Measurements from ENCODE around the gene TMC8. TPM values are rescaled to one million over a fixed set of nuclear protein-coding genes. Genes with fewer than 3 reads are reported as not detected.

TMC8 gene
- polyA plus RNA-seq, 2 of the 4 experiments (the other 2 are of a cell fraction) = 0.14 to 0.26 TPM

- Histone ChIP-seq H3K4me1 (peaks cover 7% of the 10 kb centered on the region), H3K27ac (no peak overlapping the region), H3K4me3 (no peak overlapping the region), H3K9me3 (no peaks in the 10 kb centered on the region), H3K4me2 (no peak overlapping the region)
- POLR2A ChIA-PET = no interaction called here
- WGBS (ENCODE audit: missing lambda C conversion rate) = 88% methylated on average over 9 of the region's 9 CpGs
- TF ChIP-seq KDM5A (IDR thresholded peaks at IDR 0.05) (no peak), CHD4 (IDR thresholded peaks at IDR 0.05; ENCODE audit: borderline replicate concordance) (no peak)
- TF ChIP-seq, protein P1, sequence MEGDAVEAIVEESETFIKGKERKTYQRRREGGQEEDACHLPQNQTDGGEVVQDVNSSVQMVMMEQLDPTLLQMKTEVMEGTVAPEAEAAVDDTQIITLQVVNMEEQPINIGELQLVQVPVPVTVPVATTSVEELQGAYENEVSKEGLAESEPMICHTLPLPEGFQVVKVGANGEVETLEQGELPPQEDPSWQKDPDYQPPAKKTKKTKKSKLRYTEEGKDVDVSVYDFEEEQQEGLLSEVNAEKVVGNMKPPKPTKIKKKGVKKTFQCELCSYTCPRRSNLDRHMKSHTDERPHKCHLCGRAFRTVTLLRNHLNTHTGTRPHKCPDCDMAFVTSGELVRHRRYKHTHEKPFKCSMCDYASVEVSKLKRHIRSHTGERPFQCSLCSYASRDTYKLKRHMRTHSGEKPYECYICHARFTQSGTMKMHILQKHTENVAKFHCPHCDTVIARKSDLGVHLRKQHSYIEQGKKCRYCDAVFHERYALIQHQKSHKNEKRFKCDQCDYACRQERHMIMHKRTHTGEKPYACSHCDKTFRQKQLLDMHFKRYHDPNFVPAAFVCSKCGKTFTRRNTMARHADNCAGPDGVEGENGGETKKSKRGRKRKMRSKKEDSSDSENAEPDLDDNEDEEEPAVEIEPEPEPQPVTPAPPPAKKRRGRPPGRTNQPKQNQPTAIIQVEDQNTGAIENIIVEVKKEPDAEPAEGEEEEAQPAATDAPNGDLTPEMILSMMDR (IDR thresholded peaks at IDR 0.05) = no peak
- no peak for ATAC-seq
- no peak for FAIRE-seq
- CTCF ChIA-PET = interaction anchor here (1.5 to 24.0 kb wide), 5 partner anchors 9 to 42 kb away, joined by 3 to 295 read pairs (median 164); partner anchors contain the start of genes SYNGR2, TMC6 and TMC8
- no peak for DNase-seq (ENCODE audit: low read depth in 1 of 2, low spot score in 1 of 2)
These were observed 2.2 kb downstream of the TMC8 start for GRCh38 chr17:78132767-78133178.

GRCh38 chr17:78133179-78133951 lies 2.8 kb downstream of the TMC8 start:
- WGBS (ENCODE audit: missing lambda C conversion rate) = 91% methylated on average over 30 of the region's 30 CpGs
- H3K27ac ChIP-seq = no peak overlapping the region
- peak in 1 of 2 experiments; percentile 1; a peak in 2 of 6 replicates for ATAC-seq
- TF ChIP-seq GATA3 (IDR thresholded peaks at IDR 0.05; ENCODE audit: borderline replicate concordance) (no peak), POLR2AphosphoS2 (conservative IDR thresholded peaks at IDR 0.05; ENCODE audit: low read length) (no peak), HEYL (CRISPR knock-in tag; IDR thresholded peaks at IDR 0.05) (no peak), HDAC2 (IDR thresholded peaks at IDR 0.05) (no peak), NFE2L2 (conservative IDR thresholded peaks at IDR 0.05; ENCODE audit: low read length) (no peak), KDM1A (IDR thresholded peaks at IDR 0.05; ENCODE audit: low read depth) (no peak), ZC3H11A (IDR thresholded peaks at IDR 0.05) (no peak), JUNB (IDR thresholded peaks at IDR 0.05) (no peak), REST (IDR thresholded peaks at IDR 0.05) (no peak), CBX8 (IDR thresholded peaks at IDR 0.05) (no peak), EHMT2 (IDR thresholded peaks at IDR 0.05; ENCODE audit: low read depth) (no peak), HES2 (IDR thresholded peaks at IDR 0.05) (no peak), ZFP36 (IDR thresholded peaks at IDR 0.05; ENCODE audit: borderline replicate concordance, partially characterized antibody) (no peak)
- TF ChIP-seq, protein P2, sequence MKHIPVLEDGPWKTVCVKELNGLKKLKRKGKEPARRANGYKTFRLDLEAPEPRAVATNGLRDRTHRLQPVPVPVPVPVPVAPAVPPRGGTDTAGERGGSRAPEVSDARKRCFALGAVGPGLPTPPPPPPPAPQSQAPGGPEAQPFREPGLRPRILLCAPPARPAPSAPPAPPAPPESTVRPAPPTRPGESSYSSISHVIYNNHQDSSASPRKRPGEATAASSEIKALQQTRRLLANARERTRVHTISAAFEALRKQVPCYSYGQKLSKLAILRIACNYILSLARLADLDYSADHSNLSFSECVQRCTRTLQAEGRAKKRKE (CRISPR knock-in tag; IDR thresholded peaks at IDR 0.05; ENCODE audit: low read depth) = no peak
- DNase-seq (ENCODE audit: low read depth in 1 of 2, low spot score in 1 of 2) = no peak
- FAIRE-seq = no peak
- CTCF ChIA-PET = interaction anchor here (1.3 to 24.0 kb wide), 12 partner anchors 9 to 119 kb away, joined by 3 to 295 read pairs (median 14); partner anchors contain the start of genes SYNGR2, TK1, TMC6 and TMC8
- no peaks in the 10 kb centered on the region for H3K9me3 ChIP-seq
- H3K4me2 ChIP-seq = no peak overlapping the region
- POLR2A ChIA-PET = no interaction called here
- H3K4me1 ChIP-seq = peaks cover 6% of the 10 kb centered on the region; the same call in 1 of the 3 replicates
- H3K4me3 ChIP-seq = no peak overlapping the region
